Measurements from ENCODE around the gene KHDC4. TPM values are rescaled to one million over a fixed set of nuclear protein-coding genes. Genes with fewer than 3 reads are reported as not detected.

KHDC4 gene
- total RNA-seq, 1 donor: 37.3 TPM

DNA sequence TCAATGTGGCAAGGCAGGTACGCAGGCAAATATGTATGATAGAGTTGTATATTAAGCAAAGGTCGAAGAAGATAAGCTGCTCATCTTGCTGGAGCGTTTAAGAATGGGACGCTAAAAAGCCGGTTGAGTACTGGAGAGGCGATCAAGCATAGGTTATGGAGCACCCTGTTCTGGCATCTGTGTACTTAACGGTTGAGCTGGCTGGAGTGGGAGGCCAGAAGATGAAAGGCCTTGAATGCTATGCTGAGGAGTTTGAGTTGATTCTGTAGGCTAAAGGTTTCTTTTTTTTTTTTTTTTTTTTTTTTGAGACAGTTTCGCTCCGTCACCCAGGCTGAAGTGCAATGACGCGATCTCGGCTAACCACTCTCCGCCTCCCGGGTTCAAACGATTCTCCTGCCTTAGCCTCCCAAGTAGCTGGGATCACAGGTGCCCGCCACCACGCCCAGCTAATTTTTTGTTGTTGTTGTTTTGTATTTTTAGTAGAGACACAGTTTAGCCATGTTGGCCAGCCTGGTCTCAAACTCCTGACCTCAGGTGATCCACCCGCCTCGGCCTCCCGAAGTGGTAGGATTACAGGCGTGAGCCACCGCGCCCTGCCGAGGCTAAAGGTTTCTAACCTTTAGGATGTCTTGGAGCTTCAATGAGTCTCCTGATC, 850 bp upstream of the KHDC4 start:
- DNase-seq (ENCODE audit: insufficient read length, low spot score, missing footprints): peak; percentile 43
- H3K79me2 ChIP-seq (ENCODE audit: insufficient read depth, low read length): peaks cover 42% of the 10 kb centered on the region
- peaks cover 28% of the 10 kb centered on the region for H3K4me1 ChIP-seq (ENCODE audit: insufficient read depth, low read length)
- no peaks in the 10 kb centered on the region for H3K9me3 ChIP-seq (ENCODE audit: low read depth, low read length)
- peaks cover 29% of the 10 kb centered on the region for H3K36me3 ChIP-seq (ENCODE audit: insufficient read depth, low read length)
- TF ChIP-seq, protein P1, sequence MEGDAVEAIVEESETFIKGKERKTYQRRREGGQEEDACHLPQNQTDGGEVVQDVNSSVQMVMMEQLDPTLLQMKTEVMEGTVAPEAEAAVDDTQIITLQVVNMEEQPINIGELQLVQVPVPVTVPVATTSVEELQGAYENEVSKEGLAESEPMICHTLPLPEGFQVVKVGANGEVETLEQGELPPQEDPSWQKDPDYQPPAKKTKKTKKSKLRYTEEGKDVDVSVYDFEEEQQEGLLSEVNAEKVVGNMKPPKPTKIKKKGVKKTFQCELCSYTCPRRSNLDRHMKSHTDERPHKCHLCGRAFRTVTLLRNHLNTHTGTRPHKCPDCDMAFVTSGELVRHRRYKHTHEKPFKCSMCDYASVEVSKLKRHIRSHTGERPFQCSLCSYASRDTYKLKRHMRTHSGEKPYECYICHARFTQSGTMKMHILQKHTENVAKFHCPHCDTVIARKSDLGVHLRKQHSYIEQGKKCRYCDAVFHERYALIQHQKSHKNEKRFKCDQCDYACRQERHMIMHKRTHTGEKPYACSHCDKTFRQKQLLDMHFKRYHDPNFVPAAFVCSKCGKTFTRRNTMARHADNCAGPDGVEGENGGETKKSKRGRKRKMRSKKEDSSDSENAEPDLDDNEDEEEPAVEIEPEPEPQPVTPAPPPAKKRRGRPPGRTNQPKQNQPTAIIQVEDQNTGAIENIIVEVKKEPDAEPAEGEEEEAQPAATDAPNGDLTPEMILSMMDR (IDR thresholded peaks at IDR 0.05; ENCODE audit: extremely low read depth, low read depth, low read length): no peak
- H3K27me3 ChIP-seq (ENCODE audit: insufficient read depth, low read length): no peaks in the 10 kb centered on the region
- H3K4me3 ChIP-seq (ENCODE audit: insufficient read depth, low read length): peak overlapping the region; percentile 99
- peaks cover 20% of the 10 kb centered on the region for H4K20me1 ChIP-seq (ENCODE audit: insufficient read depth, low read length)
- peak overlapping the region; percentile 83 for H3K4me2 ChIP-seq (ENCODE audit: insufficient read depth, low read length)
- H3K27ac ChIP-seq (ENCODE audit: low read depth, low read length): peak overlapping the region; percentile 98
- H2AFZ ChIP-seq (ENCODE audit: low read length): peak overlapping the region; percentile 83

DNA sequence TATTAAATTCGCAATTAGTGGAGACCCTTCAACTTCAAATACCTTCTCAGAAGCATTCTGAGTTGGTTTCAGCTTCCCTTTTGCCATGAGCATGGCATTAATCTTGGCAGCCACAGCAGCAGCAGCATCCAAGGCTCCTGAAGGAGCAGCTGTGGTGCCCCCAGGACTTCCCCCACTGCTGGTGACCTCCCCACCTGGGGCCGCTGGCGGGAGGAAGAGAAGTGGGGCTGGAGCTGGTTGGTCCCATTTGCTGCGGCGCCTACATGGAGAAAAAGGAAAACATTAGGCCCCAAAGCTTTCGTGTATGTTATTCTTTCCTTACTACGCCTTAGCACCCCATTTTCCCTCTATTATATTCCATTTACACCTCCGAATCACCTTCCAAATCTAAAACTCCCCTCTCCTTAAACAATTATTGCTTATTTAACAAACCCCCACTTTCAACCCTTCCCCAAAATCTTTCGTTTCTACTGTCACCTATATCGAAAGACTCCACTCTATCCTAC, 569 bp downstream of the KHDC4 start:
- Histone ChIP-seq H3K79me2 (ENCODE audit: insufficient read depth, low read length) (peaks cover 52% of the 10 kb centered on the region), H3K36me3 (ENCODE audit: insufficient read depth, low read length) (peaks cover 43% of the 10 kb centered on the region), H3K27ac (ENCODE audit: low read depth, low read length) (peak overlapping the region; percentile 98)

DNA sequence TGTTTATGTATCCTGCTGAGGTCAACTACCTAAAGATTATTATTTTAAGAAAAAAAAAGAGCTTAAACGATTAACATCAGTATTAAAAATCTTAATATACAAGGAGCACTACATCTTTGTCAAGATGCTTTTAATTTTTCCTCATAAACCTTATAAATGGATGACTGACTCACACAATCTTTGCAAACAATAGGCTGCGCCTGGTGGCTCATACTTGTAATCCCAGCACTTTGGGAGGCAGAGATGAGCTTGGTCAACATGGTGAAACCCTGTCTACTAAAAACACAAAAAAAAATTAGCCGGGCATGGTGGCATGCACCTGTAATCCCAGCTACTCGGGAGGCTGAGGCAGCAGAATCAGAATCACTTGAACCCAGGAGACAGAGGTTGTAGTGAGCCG, 1.7 kb downstream of the KHDC4 start:
- TF ChIP-seq, protein P1 (IDR thresholded peaks at IDR 0.05; ENCODE audit: extremely low read depth, low read depth, low read length): no peak
- Histone ChIP-seq H3K27me3 (ENCODE audit: insufficient read depth, low read length) (no peaks in the 10 kb centered on the region), H2AFZ (ENCODE audit: low read length) (no peak overlapping the region), H3K4me2 (ENCODE audit: insufficient read depth, low read length) (peak overlapping the region; percentile 83), H3K36me3 (ENCODE audit: insufficient read depth, low read length) (peaks cover 54% of the 10 kb centered on the region), H3K4me3 (ENCODE audit: insufficient read depth, low read length) (peak overlapping the region; percentile 99), H3K9me3 (ENCODE audit: low read depth, low read length) (no peaks in the 10 kb centered on the region), H3K79me2 (ENCODE audit: insufficient read depth, low read length) (peaks cover 58% of the 10 kb centered on the region), H3K27ac (ENCODE audit: low read depth, low read length) (peak overlapping the region; percentile 98), H3K4me1 (ENCODE audit: insufficient read depth, low read length) (peaks cover 30% of the 10 kb centered on the region), H4K20me1 (ENCODE audit: insufficient read depth, low read length) (peaks cover 24% of the 10 kb centered on the region)
- peak; percentile 58 for DNase-seq (ENCODE audit: insufficient read length, low spot score, missing footprints)

More for the DNA sequence above, 569 bp downstream of the KHDC4 start:
- H3K9me3 ChIP-seq (ENCODE audit: low read depth, low read length): no peaks in the 10 kb centered on the region
- H3K27me3 ChIP-seq (ENCODE audit: insufficient read depth, low read length): no peaks in the 10 kb centered on the region
- H2AFZ ChIP-seq (ENCODE audit: low read length): peak overlapping the region; percentile 90
- H3K4me1 ChIP-seq (ENCODE audit: insufficient read depth, low read length): peaks cover 32% of the 10 kb centered on the region
- H3K4me3 ChIP-seq (ENCODE audit: insufficient read depth, low read length): peak overlapping the region; percentile 99
- H4K20me1 ChIP-seq (ENCODE audit: insufficient read depth, low read length): peaks cover 24% of the 10 kb centered on the region
- TF ChIP-seq, protein P1 (IDR thresholded peaks at IDR 0.05; ENCODE audit: extremely low read depth, low read depth, low read length): no peak
- peak overlapping the region; percentile 83 for H3K4me2 ChIP-seq (ENCODE audit: insufficient read depth, low read length)
- peak; percentile 74 for DNase-seq (ENCODE audit: insufficient read length, low spot score, missing footprints)

DNA sequence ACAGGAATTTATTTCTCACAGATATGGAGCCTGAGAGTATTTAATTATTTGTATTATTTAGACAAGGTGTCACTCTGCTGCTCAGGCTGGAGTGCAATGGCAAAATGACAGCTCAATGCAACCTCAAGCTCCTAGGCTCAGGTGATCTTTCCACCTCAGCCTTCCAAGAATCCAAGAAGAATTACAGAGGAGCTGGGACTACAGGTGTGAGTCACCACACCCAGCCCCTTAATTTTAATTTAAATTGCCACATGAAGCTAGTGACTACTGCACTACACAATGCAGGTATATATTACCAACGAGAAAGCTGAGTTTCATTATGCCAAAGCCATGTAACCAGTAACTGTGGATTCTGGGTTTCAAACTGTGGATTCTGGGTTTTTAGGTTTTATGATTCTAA, 2.1 kb downstream of the KHDC4 start:
- Histone ChIP-seq H3K4me3 (ENCODE audit: insufficient read depth, low read length) (no peak overlapping the region), H3K27ac (ENCODE audit: low read depth, low read length) (peak overlapping the region; percentile 66), H3K9me3 (ENCODE audit: low read depth, low read length) (no peaks in the 10 kb centered on the region), H4K20me1 (ENCODE audit: insufficient read depth, low read length) (peaks cover 28% of the 10 kb centered on the region), H3K79me2 (ENCODE audit: insufficient read depth, low read length) (peaks cover 62% of the 10 kb centered on the region), H3K27me3 (ENCODE audit: insufficient read depth, low read length) (no peaks in the 10 kb centered on the region), H2AFZ (ENCODE audit: low read length) (no peak overlapping the region), H3K4me1 (ENCODE audit: insufficient read depth, low read length) (peaks cover 30% of the 10 kb centered on the region), H3K36me3 (ENCODE audit: insufficient read depth, low read length) (peaks cover 58% of the 10 kb centered on the region), H3K4me2 (ENCODE audit: insufficient read depth, low read length) (peak overlapping the region; percentile 83)
- peak; percentile 30 for DNase-seq (ENCODE audit: insufficient read length, low spot score, missing footprints)
- TF ChIP-seq, protein P1 (IDR thresholded peaks at IDR 0.05; ENCODE audit: extremely low read depth, low read depth, low read length): no peak
